GM12872 (cell line): ENCODE results near the gene PPM1N.

ENCODE experiments used
- CTCF ChIP-seq: IDR thresholded peaks from 3 replicates; pipeline ENCODE4 v1.5.1; 2011; ENCODE audit warnings: low read depth, mild to moderate bottlenecking, low read length, moderate library complexity; ENCODE audit not compliant: insufficient read depth

Gene PPM1N

GRCh38 chr19:45494261-45494916 lies 3.9 kb upstream of the PPM1N start:
- no peak for TF ChIP-seq CTCF

GRCh38 chr19:45495178-45495577 lies 3.1 kb upstream of the PPM1N start:
- TF ChIP-seq CTCF, result no peak

- no peak for TF ChIP-seq CTCF
These were observed 1.8 kb upstream of the PPM1N start for GRCh38 chr19:45496349-45496953.

- no peak for TF ChIP-seq CTCF
These were observed 452 bp upstream of the PPM1N start for GRCh38 chr19:45497791-45498190.

- no peak for TF ChIP-seq CTCF
These were observed 1.2 kb downstream of the PPM1N start for GRCh38 chr19:45499196-45500180.

- TF ChIP-seq CTCF, result no peak
These were observed 2.9 kb downstream of the PPM1N start for GRCh38 chr19:45500918-45501729.

GRCh38 chr19:45501730-45502014 lies 3.4 kb downstream of the PPM1N start:
- TF ChIP-seq CTCF, result no peak
